Panc1 (cell line): ENCODE results near the gene KHDRBS2. TPM values are rescaled to one million over a fixed set of nuclear protein-coding genes. Genes with fewer than 3 reads are reported as not detected.

ENCODE experiments used
- ATAC-seq: fragments of 200-7000 bp; cut with Tn5 transposase; 2 replicates; pipeline ENCODE4 v1.9.1; 2020; ENCODE audit warnings: mild to moderate bottlenecking, moderate library complexity
- BruUV-seq: library from RNA; stranded (reverse); fragments of 400-500 nt; replicated peaks from 2 replicates; lab custom pipeline; 2021; lab: Mats Ljungman, UMichigan
- CTCF ChIA-PET: fragments of 300-600 bp; sonication (Branson Sonifier 250); formaldehyde crosslinking; loops from one replicate; lab custom pipeline; 2022; ENCODE audit warnings: antibody characterized with exemption; lab: Charles Lee
- POLR2A ChIA-PET: fragments of 300-600 bp; sonication (Branson Sonifier 250); formaldehyde crosslinking; loops from one replicate; lab custom pipeline; 2022; ENCODE audit warnings: antibody characterized with exemption; lab: Charles Lee
- DNase-seq: peaks from one replicate; pipeline ENCODE4 v3.0.0-alpha.2; 2010; ENCODE audit warnings: low read depth, low spot score
- H3K27ac ChIP-seq: 2 replicates; pipeline ENCODE4 v1.5.1; 2011; ENCODE audit warnings: mild to moderate bottlenecking, low read length, inconsistent platforms
- H3K27me3 ChIP-seq: fragments of 200-500 bp; sonication (Bioruptor generic); 2 replicates; pipeline ENCODE4 v1.6.0; 2014; ENCODE audit warnings: low read length, inconsistent platforms; ENCODE audit not compliant: control insufficient read depth, insufficient read depth
- H3K36me3 ChIP-seq: fragments of 200-500 bp; sonication (Bioruptor generic); 2 replicates; pipeline ENCODE4 v1.5.1; 2014; ENCODE audit warnings: inconsistent platforms, mild to moderate bottlenecking, low read length, moderate library complexity; ENCODE audit not compliant: control insufficient read depth, insufficient read depth
- H3K4me1 ChIP-seq: 2 replicates; pipeline ENCODE4 v1.5.1; 2011; ENCODE audit warnings: inconsistent platforms, mild to moderate bottlenecking, low read length, moderate library complexity; ENCODE audit not compliant: control insufficient read depth, insufficient read depth
- H3K4me3 ChIP-seq, 2 experiments: 2 replicates each; pipeline ENCODE4 v1.5.1; 2011 to 2012; ENCODE audit warnings: low read depth in 2 of 2, low read length in 2 of 2, mild to moderate bottlenecking in 2 of 2, inconsistent platforms in 1 of 2, moderate library complexity in 1 of 2
- H3K9me3 ChIP-seq: fragments of 200-500 bp; sonication (Bioruptor generic); 2 replicates; pipeline ENCODE4 v1.5.1; 2014; ENCODE audit warnings: low read depth, mild to moderate bottlenecking, inconsistent platforms, low read length, moderate library complexity; ENCODE audit not compliant: control insufficient read depth, insufficient read depth
- POLR2AphosphoS5 ChIP-seq: IDR thresholded peaks from 2 replicates; pipeline ENCODE4 v1.6.1; 2012; ENCODE audit warnings: mild to moderate bottlenecking, low read depth, low read length, moderate library complexity
- REST ChIP-seq, 2 experiments: IDR thresholded peaks; 2 replicates each; pipeline ENCODE4 v1.6.1; 2011 to 2012; ENCODE audit warnings: low read depth in 2 of 2, control low read depth in 1 of 2, low read length in 1 of 2, mild to moderate bottlenecking in 1 of 2, moderate library complexity in 1 of 2; ENCODE audit not compliant: insufficient read depth in 1 of 2
- SIN3A ChIP-seq: IDR thresholded peaks from 2 replicates; pipeline ENCODE4 v1.6.1; 2012; ENCODE audit warnings: low read depth, mild to moderate bottlenecking, low read length, moderate library complexity, borderline replicate concordance; ENCODE audit not compliant: insufficient read depth
- TCF7L2 ChIP-seq: IDR thresholded peaks from 2 replicates; pipeline ENCODE4 v1.6.1; 2011; ENCODE audit warnings: mild to moderate bottlenecking, low read depth, low read length, inconsistent platforms
- in situ Hi-C: cut with HindIII; loops from 2 replicates; pipeline ENCODE4 v1.10.0; 2016; ENCODE audit warnings: low sequenced_read_pairs, low pct_unique_long_range_greater_than_20kb
- intact Hi-C: fragments of 100-400 bp; cut with micrococcal nuclease; formaldehyde crosslinking; loops from one replicate; pipeline ENCODE4 v1.10.0; 2022; ENCODE audit not compliant: unreplicated experiment
- total RNA-seq: library from RNA; stranded (reverse); gene quantifications from one replicate; pipeline ENCODE4 v1.2.1, GENCODE V29; 2021; ENCODE audit not compliant: unreplicated experiment
- TF ChIP-seq, protein P1 (sequence below): fragments of 450-650 bp; IDR thresholded peaks from 2 replicates; pipeline ENCODE4 v1.5.1; 2017; ENCODE audit warnings: mild to moderate bottlenecking

KHDRBS2 gene
- total RNA-seq, 1 experiment from 2014 or later: not detected

DNA sequence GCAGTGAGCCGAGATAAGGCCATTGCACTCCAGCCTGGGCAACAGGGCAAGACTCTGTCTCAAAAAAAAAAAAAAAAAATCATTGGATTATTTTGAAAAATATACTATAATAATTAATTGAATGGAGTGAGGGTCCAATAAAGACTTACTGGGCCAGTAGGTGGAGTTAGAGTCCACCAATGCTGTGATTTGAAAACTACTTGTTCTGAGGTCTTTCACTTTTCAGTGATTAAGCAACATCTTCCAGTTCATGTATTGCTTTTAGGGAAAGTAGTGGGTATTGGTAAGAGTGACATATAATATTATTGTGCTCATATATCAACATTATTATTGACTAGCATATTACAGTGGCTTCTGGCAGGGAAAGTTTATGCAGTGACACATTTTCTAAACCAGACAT lies 530.3 kb downstream of the KHDRBS2 start:
- TF ChIP-seq POLR2AphosphoS5 (no peak), TCF7L2 (no peak), SIN3A (no peak), REST (IDR thresholded peaks at IDR 0.05; ENCODE audit: insufficient read depth in 1 of 2, low read depth in 2 of 2, low read length in 1 of 2) (no peak)
- TF ChIP-seq, protein P1, sequence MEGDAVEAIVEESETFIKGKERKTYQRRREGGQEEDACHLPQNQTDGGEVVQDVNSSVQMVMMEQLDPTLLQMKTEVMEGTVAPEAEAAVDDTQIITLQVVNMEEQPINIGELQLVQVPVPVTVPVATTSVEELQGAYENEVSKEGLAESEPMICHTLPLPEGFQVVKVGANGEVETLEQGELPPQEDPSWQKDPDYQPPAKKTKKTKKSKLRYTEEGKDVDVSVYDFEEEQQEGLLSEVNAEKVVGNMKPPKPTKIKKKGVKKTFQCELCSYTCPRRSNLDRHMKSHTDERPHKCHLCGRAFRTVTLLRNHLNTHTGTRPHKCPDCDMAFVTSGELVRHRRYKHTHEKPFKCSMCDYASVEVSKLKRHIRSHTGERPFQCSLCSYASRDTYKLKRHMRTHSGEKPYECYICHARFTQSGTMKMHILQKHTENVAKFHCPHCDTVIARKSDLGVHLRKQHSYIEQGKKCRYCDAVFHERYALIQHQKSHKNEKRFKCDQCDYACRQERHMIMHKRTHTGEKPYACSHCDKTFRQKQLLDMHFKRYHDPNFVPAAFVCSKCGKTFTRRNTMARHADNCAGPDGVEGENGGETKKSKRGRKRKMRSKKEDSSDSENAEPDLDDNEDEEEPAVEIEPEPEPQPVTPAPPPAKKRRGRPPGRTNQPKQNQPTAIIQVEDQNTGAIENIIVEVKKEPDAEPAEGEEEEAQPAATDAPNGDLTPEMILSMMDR: no peak
- no peaks in the 10 kb centered on the region for H3K36me3 ChIP-seq
- H3K27me3 ChIP-seq: no peaks in the 10 kb centered on the region
- H3K4me1 ChIP-seq: no peaks in the 10 kb centered on the region
- ChIA-PET CTCF (interaction anchor here (0.7 kb wide), 1 partner anchor 77 kb away, joined by 8 read pairs; no protein-coding TSS in a partner anchor), POLR2A (no interaction called here)
- H3K9me3 ChIP-seq: no peaks in the 10 kb centered on the region
- DNase-seq (no peak), ATAC-seq (no peak)
- no peak overlapping the region for H3K4me3 ChIP-seq
- no peak overlapping the region for H3K27ac ChIP-seq
- no TSS peak for BruUV-seq
- in situ Hi-C loops: no loop called here
- intact Hi-C loops: no loop called here

DNA sequence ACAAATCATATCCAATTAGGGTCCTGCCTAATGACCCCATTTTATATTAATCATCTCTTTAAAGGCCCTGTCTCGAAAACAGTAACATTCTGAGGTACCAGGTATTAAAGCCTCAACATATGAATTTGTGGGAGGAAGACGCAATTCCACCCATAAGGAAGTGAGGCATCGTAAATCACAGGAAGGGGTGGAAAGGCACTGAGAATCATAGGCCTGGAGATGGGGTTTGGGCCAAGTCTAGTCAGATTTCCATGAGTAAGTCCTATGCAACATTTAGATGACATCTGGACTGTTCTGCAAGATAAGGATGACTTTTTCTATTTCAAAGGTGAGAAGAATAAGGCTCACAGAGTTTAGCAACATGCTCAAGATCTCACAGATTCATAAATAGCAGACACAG lies 534.0 kb downstream of the KHDRBS2 start:
- no peaks in the 10 kb centered on the region for H3K4me1 ChIP-seq
- no peak overlapping the region for H3K27ac ChIP-seq
- no TSS peak for BruUV-seq
- POLR2A ChIA-PET: no interaction called here
- no peaks in the 10 kb centered on the region for H3K36me3 ChIP-seq
- ATAC-seq (no peak), DNase-seq (no peak)
- no peaks in the 10 kb centered on the region for H3K9me3 ChIP-seq
- CTCF ChIA-PET: no interaction called here
- in situ Hi-C loops: no loop called here
- H3K27me3 ChIP-seq: no peaks in the 10 kb centered on the region
- intact Hi-C loops: no loop called here
- H3K4me3 ChIP-seq: no peak overlapping the region
- TF ChIP-seq POLR2AphosphoS5 (no peak), TCF7L2 (no peak), REST (IDR thresholded peaks at IDR 0.05; ENCODE audit: insufficient read depth in 1 of 2, low read depth in 2 of 2, low read length in 1 of 2) (no peak), SIN3A (no peak)
- TF ChIP-seq, protein P1: no peak
